Measurements from ENCODE around the gene BSPRY. TPM values are rescaled to one million over a fixed set of nuclear protein-coding genes. Genes with fewer than 3 reads are reported as not detected.
"Not testable (repeated sequence)": the region's sequence is repeated elsewhere in the genome, so short reads cannot be mapped to it uniquely, and the experiment has no call there.

BSPRY gene
- total RNA-seq, 1 experiment from 2014 or later, result 0.12 TPM

GRCh38 chr9:113340011-113340699 is 9.2 kb upstream of the BSPRY start, which contains the start of gene WDR31:
Gene WDR31 (minus strand): TSS chr9:113340275. CDS start chr9:113332022, 8,253 bp downstream.
- peak; percentile 83 for DNase-seq (ENCODE audit: extremely low read depth, low read depth)

GRCh38 chr9:113341712-113342410 is 7.5 kb upstream of the BSPRY start:
- no peak for DNase-seq (ENCODE audit: extremely low read depth, low read depth)

DNA sequence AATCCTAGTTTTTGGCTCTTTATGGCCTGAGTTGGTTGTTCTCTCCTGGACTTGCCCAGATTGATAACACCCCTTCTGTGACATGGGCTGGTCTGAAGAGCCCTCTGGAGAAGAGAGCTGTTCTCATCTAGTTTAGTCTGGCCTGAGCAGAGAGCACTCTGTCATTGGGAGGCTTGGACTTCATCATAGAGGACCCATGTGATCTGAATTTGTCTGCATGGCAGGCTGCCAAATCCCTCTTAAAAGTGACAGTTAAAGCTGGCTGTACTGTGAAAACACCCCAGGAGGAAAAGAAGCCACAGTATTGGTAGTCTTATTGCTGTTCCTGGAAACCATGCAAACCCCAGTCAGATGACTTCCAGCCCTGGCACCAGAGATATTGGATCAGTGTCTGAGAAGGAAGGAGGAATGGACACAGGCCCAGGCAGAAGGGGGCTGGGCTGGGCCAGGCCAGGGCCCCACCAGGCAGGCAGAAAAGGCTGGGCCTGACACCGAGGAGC is 5.6 kb upstream of the BSPRY start:
- no peak for DNase-seq (ENCODE audit: extremely low read depth, low read depth)

DNA sequence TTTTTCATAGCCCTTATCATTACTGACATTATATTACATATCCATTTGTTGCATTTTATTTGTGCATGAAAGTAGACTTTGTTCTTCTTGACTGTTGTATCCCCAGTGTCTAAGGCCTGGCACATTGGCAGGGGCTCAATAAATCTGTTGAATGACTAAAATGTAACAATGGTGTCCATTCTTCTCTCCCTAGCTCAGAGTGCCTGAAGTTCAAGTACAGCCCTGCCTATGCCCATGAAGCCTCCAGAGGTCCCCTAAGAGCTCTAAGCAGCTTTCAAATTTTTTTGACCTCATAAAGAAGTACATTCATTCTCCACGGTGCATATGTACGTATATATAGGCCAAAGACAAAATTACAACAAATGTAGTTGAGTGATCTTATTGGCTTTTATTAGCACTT is 4.2 kb upstream of the BSPRY start:
- DNase-seq (ENCODE audit: extremely low read depth, low read depth), result no peak

DNA sequence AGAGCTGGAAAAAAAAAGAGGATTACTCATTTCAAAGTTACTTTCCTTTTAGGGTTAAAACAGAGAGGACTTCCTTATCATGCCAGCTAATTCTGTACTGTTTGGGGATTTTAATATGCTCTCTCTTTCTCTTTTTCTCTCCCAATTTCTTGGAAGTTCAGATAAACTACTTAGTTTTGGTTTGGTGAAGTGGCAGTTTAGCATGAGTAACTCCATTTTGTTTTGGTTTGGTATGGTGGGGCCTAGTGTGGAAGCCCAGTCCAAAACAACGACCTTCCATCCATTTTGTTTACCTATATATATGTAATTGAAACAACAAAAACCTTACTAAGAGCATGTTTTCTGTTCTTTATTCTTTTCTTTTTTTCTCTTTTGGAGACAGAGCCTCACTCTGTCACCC is 3.7 kb upstream of the BSPRY start:
- DNase-seq (ENCODE audit: extremely low read depth, low read depth), result no peak

GRCh38 chr9:113348437-113348836 is 904 bp upstream of the BSPRY start:
- no peak for DNase-seq (ENCODE audit: extremely low read depth, low read depth)

DNA sequence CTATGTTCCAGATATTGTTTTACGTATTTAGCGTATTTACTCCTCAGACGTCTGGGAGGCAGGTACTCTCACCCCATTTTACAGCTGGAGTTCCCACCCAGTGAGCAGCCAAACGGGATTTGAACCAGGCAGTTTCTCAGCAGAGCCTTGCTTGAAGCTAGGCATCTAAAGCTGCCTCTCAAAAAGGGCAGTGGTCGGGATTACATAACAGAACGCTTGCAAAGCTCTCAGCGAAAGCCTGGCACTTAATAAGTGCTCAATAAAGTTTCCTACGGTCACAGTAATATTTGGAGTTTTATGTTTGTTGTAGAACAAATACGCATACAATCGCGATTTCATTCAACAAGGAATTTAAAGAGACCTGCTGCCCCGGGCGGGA is 286 bp upstream of the BSPRY start:
- DNase-seq (ENCODE audit: extremely low read depth, low read depth), result no peak

DNA sequence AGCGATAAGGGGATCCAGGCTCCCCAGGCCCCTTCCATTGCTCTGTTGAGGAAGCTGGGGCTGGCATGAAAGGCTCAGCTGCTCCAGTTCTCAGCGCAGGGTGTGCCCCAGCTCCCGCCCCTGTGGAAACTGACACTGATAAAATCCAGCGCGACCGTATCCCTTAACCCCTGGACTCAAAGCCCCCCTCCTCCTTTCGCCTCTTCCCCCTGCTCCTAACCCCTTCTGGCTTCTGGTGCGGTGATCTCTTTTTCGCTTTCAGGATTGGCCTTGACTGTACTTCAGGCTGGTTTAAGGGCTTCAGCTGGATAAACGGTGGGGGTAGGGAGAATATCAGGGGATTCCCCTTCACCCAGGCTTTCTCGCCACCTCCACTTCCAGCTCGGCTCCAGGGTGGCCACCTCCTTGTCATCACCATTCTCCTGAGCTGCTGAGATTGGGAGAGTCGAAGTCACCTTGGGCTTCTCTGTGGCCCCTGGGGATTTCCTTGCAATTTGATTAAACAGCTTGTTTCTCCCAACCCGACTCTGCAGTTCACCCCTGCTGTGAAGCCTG is 843 bp downstream of the BSPRY start:
- no peak for DNase-seq (ENCODE audit: extremely low read depth, low read depth)

DNA sequence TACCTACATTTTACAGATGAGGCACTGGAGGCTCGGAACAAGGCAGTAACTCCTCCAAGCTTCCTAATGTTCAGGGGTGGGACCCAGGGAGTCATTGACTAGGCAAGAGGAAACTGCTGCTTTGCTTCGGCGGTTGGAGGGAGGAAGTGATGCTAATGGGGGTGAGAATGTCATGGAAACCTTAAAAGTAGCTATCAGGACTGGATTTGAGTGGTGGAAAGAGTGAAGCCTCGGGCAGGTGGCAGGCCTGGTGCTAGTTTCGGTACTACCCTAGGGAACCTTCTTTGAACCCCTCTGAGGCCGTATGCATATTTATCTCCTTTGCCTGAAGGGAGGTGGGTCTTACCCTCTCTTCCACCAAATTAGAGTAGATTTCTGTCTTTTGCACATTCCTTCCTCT is 1.6 kb downstream of the BSPRY start:
- DNase-seq (ENCODE audit: extremely low read depth, low read depth), result no peak

DNA sequence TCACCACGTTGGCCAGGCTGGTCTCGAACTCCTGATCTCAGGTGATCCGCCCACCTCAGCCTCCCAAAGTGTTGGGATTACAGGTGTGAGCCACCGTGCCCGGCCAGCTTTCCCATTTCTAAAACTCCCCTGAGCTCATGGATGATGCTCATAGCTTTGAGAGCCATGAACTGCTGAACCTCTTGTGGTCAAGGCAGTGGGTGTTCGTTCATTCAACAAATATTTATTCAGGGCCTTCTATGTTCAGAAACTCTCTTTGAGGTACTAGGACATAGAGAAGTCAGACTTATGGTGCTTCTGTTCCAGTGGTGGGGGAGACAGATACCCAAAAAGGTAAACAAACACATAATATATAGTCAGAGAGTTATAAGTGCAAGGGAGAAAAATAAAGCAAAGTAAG is 2.7 kb downstream of the BSPRY start:
- DNase-seq (ENCODE audit: extremely low read depth, low read depth), result no peak

DNA sequence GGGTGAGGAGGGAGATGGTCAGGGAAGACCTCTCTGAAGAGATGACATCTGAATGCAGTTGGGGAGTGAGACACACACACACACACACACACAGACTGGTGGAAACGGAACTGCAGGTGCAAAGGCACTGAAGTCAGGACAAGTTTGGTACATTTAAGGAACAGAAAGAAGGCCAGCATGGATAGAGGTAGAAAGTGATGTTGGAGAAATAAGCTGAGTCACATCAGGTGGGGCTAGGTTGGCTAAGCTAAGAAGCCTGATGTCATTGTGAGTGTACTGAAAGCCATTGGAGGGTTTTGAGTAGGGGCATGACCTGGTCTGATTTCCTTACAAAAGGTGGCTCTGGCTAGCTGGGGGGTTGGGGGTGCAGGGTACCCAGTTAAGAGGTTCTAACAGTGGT is 3.1 kb downstream of the BSPRY start:
- no peak for DNase-seq (ENCODE audit: extremely low read depth, low read depth)

DNA sequence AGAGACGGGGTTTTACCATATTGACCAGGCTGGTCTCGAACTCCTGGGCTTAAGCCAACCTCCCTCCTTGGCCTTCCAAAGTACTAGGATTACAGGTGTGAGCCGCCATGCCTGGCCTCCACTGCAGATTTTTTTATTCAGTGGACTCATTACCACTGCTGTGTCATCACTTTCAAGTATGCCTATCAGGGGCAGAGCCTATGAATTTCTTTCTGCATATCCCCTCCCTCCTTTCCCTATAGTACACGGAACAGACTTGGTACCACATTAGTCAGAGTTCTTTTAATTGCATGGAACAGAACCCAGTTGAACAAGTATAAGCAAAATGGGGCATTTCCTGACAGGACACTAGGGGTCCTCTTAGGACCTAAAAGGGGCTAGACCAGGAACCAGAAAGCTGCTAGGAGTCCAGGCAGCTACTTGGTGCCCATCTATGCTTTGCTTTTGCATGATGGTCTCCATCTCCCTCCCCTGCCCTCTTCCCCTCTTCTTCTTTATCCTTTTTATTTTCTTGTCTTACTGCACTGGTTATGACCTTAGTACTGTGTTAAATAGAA is 5.8 kb downstream of the BSPRY start:
- peak; percentile 36 for DNase-seq (ENCODE audit: extremely low read depth, low read depth)

GRCh38 chr9:113356686-113357292 is 7.4 kb downstream of the BSPRY start:
- no peak for DNase-seq (ENCODE audit: extremely low read depth, low read depth)

- no peak for DNase-seq (ENCODE audit: extremely low read depth, low read depth)
Observed at GRCh38 chr9:113359385-113359784, 10.0 kb downstream of the BSPRY start.

DNA sequence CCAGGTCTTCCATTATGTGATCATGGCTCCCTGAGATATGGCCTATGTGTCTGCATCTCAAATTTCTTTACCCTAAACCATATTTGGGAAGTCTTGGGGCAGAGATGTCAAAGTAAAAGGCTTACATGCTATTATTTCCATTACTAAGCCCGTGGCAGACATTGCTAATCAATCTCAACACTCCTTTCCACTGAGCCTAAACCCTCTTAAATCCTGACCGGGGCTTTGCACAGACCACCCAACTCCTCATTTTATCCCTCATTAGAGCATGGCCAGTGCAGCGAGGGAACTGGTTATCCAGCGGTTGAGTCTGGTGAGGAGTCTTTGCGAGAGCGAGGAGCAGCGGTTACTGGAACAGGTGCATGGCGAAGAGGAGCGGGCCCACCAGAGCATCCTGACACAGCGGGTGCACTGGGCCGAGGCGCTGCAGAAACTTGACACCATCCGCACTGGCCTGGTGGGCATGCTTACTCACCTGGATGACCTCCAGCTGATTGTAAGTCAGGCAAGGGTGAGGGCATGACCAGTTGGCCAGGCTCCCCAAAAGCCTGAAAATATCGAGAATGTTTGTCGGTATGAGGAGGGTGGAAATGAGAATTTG is 11.0 kb downstream of the BSPRY start:
- no peak for DNase-seq (ENCODE audit: extremely low read depth, low read depth)

DNA sequence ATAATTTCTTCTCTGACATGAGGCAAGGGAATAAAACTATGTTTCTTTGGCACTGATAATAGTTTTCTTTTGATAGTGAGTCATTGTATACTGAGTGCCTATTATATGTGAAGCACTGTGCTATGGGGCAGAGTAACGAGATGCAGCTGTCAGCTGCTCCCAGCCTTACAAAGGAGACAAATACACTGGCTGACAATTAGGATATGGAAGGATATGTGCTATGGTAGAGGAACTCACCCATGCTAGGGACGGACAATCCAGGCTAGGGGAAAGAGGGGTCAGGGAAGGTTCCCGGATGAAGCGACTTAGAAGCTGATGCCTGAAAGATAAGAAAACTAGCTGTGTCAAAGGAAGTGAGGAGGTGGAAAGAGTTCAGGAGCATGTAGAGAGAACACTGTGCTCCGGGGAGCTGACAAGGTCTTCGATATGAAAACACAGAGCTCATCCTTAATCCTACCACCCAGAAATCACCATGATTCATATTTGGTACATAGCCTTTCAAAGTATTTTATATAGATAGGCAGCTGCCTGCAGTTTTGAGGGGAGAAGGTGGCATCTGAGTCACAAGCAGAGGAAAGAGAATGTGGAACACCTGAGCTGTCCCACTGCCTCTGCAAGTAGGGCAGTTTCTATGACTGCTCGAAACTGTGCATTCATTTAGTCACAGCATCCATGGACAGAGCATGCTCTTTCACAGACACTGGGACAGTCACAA is 12.1 kb downstream of the BSPRY start:
- DNase-seq (ENCODE audit: extremely low read depth, low read depth), result no peak

GRCh38 chr9:113363336-113363735 is 14.0 kb downstream of the BSPRY start:
- DNase-seq (ENCODE audit: extremely low read depth, low read depth), result no peak

- no peak for DNase-seq (ENCODE audit: extremely low read depth, low read depth)
Observed at GRCh38 chr9:113364951-113365350, 15.6 kb downstream of the BSPRY start.

GRCh38 chr9:113365652-113366051 is 16.3 kb downstream of the BSPRY start:
- not testable (repeated sequence) for DNase-seq (ENCODE audit: extremely low read depth, low read depth)

DNA sequence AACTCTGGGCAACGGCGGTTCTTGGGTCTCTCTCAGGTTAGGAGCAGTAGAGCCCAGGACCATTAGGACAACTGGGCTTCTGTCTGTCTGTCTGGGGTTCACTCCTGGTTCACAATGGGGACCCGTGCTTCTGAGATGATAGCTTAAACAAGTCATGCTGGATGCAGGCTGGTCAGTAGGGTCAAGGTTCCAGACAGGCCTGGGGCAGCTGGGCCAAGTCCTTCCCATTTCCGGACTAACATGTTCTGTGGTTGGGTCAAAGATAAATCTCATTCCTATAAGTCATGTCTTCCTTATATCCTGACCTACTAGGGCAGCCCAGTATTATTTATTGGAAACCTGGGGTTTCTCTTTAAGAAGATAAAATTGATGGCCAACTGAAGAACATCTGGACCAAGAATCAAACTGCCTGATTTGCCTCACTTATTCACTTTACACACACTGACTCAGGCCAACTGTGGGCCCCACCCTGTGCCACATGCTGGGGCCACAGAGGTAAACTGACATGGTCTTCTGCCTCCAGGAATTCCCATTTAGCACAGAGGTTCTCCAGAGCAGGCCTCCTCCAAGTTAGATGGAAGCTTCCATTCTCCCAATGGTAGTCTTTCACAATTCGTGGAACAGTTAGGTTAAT is 19.1 kb downstream of the BSPRY start:
- DNase-seq (ENCODE audit: extremely low read depth, low read depth), result no peak
